ENCODE measurements around the gene SELENOM.

- TF ChIP-seq POLR2A (IDR thresholded peaks at IDR 0.05; ENCODE audit: low read length) (peak; percentile 82), GATA1 (IDR thresholded peaks at IDR 0.05; ENCODE audit: low read depth, low read length) (no peak)
Measured at GRCh38 chr22:31080848-31081649, 26.3 kb downstream of the SELENOM start, which contains the start of gene SMTN.

Measured in erythroblast (primary cell).